A673 (cell line): ENCODE data around the gene APH1A. TPM values are rescaled to one million over a fixed set of nuclear protein-coding genes. Genes with fewer than 3 reads are reported as not detected.
A peak's percentile ranks its signal among the peaks of the same experiment; 100 is the strongest.

Experiments
- BruUV-seq: library from RNA; stranded (reverse); fragments of 400-500 nt; replicated peaks from 2 replicates; lab custom pipeline; 2021; lab: Mats Ljungman, UMichigan
- CTCF ChIA-PET: fragments of 300-600 bp; sonication (Branson Sonifier 250); formaldehyde crosslinking; loops from one replicate; lab custom pipeline; 2022; ENCODE audit warnings: antibody characterized with exemption; lab: Charles Lee
- POLR2A ChIA-PET: fragments of 300-600 bp; sonication (Branson Sonifier 250); formaldehyde crosslinking; loops from one replicate; lab custom pipeline; 2022; ENCODE audit warnings: antibody characterized with exemption; ENCODE audit not compliant: low non-redundant PET; lab: Charles Lee
- DNase-seq: peaks from one replicate; pipeline ENCODE4 v3.0.0-alpha.2; 2015; ENCODE audit warnings: low spot score
- H3K27ac ChIP-seq: fragments of 200-600 bp; sonication (generic); 2 replicates; pipeline ENCODE4 v1.5.1; 2016; ENCODE audit warnings: mixed run types, low read depth, mild to moderate bottlenecking, mixed read lengths, antibody characterized with exemption, low read length; ENCODE audit not compliant: poor library complexity, severe bottlenecking
- H3K27me3 ChIP-seq: fragments of 200-600 bp; sonication (generic); replicated peaks from 2 replicates; pipeline ENCODE4 v1.6.1; 2017; ENCODE audit warnings: mixed run types, low read depth, mild to moderate bottlenecking, mixed read lengths, antibody characterized with exemption, low read length; ENCODE audit not compliant: insufficient read depth, poor library complexity
- H3K36me3 ChIP-seq: fragments of 200-600 bp; sonication (generic); 2 replicates; pipeline ENCODE4 v1.6.1; 2016; ENCODE audit warnings: mixed run types, mild to moderate bottlenecking, mixed read lengths, antibody characterized with exemption, low read length; ENCODE audit not compliant: insufficient read depth, poor library complexity, severe bottlenecking
- H3K4me1 ChIP-seq: fragments of 200-600 bp; sonication (generic); 2 replicates; pipeline ENCODE4 v1.6.1; 2017; ENCODE audit warnings: mixed run types, mild to moderate bottlenecking, mixed read lengths, antibody characterized with exemption, low read length; ENCODE audit not compliant: insufficient read depth, poor library complexity, severe bottlenecking
- H3K4me3 ChIP-seq: fragments of 200-600 bp; sonication (generic); 2 replicates; pipeline ENCODE4 v1.5.1; 2016; ENCODE audit warnings: low read depth, mixed run types, mild to moderate bottlenecking, mixed read lengths, low read length; ENCODE audit not compliant: poor library complexity, severe bottlenecking
- H3K9me3 ChIP-seq: fragments of 200-600 bp; sonication (generic); 2 replicates; pipeline ENCODE4 v1.6.1; 2016; ENCODE audit warnings: mixed run types, low read depth, mild to moderate bottlenecking, mixed read lengths, antibody characterized with exemption, low read length; ENCODE audit not compliant: poor library complexity, severe bottlenecking
- CTCF ChIP-seq: fragments of 300-800, 200-600 bp; sonication (generic); conservative IDR thresholded peaks from 2 replicates; pipeline ENCODE4 v1.5.1; 2017; ENCODE audit warnings: low read depth, mild to moderate bottlenecking, antibody characterized with exemption, low read length, moderate library complexity, mixed read lengths
- EZH2 ChIP-seq: fragments of 200-600 bp; sonication (generic); IDR thresholded peaks from 2 replicates; pipeline ENCODE4 v1.6.1; 2017; ENCODE audit warnings: borderline replicate concordance, low read depth, mild to moderate bottlenecking, mixed read lengths, antibody characterized with exemption, low read length; ENCODE audit not compliant: poor library complexity, severe bottlenecking
- intact Hi-C: fragments of 100-400 bp; cut with micrococcal nuclease; formaldehyde crosslinking; loops from one replicate; pipeline ENCODE4 v1.10.0; 2022; ENCODE audit not compliant: unreplicated experiment
- total RNA-seq: library from RNA; stranded (reverse); gene quantifications from 2 replicates; pipeline ENCODE4 v1.2.3, GENCODE V29; 2021

Gene APH1A
- total RNA-seq, 1 experiment from 2014 or later = 136 TPM

GRCh38 chr1:150235852-150236613 lies 32.8 kb downstream of the APH1A start, which contains the start of gene ANP32E:
Gene ANP32E, minus strand, starts transcription at chr1:150236112. Its CDS starts 326 bp downstream, at chr1:150235786.
- peak within 1 kb of the TSS; percentile 77 for H3K4me3 ChIP-seq
- intact Hi-C loops = loop anchor here (2.0 kb wide), 1 partner anchor 15 kb away; no protein-coding TSS in a partner anchor

DNA sequence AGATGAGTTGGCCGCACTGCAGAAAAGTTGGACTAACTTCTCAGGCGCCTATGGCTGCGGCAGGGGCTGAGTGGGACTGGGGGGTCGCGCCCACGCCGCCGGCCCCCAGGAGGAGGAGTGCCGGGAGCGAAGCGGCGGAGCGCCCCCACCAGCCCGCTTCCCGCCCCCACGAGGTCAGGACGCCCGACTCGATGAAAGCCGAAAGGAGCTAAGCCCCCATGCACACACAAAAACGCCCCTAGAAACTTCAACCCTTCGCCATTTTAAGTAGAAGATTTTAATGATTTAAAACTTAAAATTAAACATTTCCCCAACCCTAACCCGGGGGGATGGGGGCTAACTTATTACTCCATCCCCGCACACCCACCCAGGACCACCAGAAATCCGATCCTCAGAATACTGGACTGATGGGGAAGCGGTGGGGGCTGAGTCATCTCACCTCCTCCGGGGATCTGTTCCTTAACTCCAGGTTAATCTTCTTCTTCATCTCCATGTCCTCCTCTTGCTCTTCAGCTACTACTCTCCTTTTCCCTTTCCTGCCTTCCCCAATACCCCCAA lies 33.4 kb downstream of the APH1A start:
- no peak for TF ChIP-seq EZH2
- no peak for TF ChIP-seq CTCF
- Histone ChIP-seq H3K36me3 (peaks cover 15% of the 10 kb centered on the region), H3K27me3 (no peaks in the 10 kb centered on the region), H3K9me3 (no peaks in the 10 kb centered on the region), H3K4me1 (peaks cover 7% of the 10 kb centered on the region), H3K27ac (peak overlapping the region; percentile 95), H3K4me3 (peak overlapping the region; percentile 77)
- ChIA-PET POLR2A (no interaction called here), CTCF (no interaction called here)
- BruUV-seq = TSS peak; percentile 80
- DNase-seq = peak; percentile 30
- intact Hi-C loops = loop anchor here (2.0 kb wide), 1 partner anchor 15 kb away; no protein-coding TSS in a partner anchor

More at GRCh38 chr1:150235852-150236613, 32.8 kb downstream of the APH1A start, which contains the start of gene ANP32E:
- H3K27me3 ChIP-seq = no peaks in the 10 kb centered on the region
- ChIA-PET POLR2A (no interaction called here), CTCF (no interaction called here)
- H3K4me1 ChIP-seq = peaks cover 7% of the 10 kb centered on the region
- H3K9me3 ChIP-seq = no peaks in the 10 kb centered on the region
- no TSS peak for BruUV-seq
- peak; percentile 100 for DNase-seq
- no peak for TF ChIP-seq EZH2
- no peak for TF ChIP-seq CTCF
- H3K36me3 ChIP-seq = peaks cover 8% of the 10 kb centered on the region
- peak within 1 kb of the TSS; percentile 95 for H3K27ac ChIP-seq

GRCh38 chr1:150234566-150235293 lies 34.1 kb downstream of the APH1A start:
- intact Hi-C loops = loop anchor here (2.0 kb wide), 1 partner anchor 14 kb away; no protein-coding TSS in a partner anchor
- Histone ChIP-seq H3K27me3 (no peaks in the 10 kb centered on the region), H3K4me1 (peaks cover 7% of the 10 kb centered on the region), H3K27ac (peak overlapping the region; percentile 95), H3K4me3 (peak overlapping the region; percentile 77), H3K36me3 (peaks cover 21% of the 10 kb centered on the region), H3K9me3 (no peaks in the 10 kb centered on the region)
- TF ChIP-seq CTCF (no peak), EZH2 (no peak)
- POLR2A ChIA-PET = no interaction called here
- CTCF ChIA-PET = no interaction called here
- BruUV-seq = no TSS peak
- peak; percentile 88 for DNase-seq
